AG08395 (cell line): ENCODE measurements around the gene UTS2R.
"Not testable (repeated sequence)": the region's sequence is repeated elsewhere in the genome, so short reads cannot be mapped to it uniquely, and the experiment has no call there.

Source experiments
- DNase-seq: peaks from one replicate; pipeline ENCODE4 v3.0.0; 2012; ENCODE audit warnings: mixed read lengths, low spot score

The UTS2R gene

DNA sequence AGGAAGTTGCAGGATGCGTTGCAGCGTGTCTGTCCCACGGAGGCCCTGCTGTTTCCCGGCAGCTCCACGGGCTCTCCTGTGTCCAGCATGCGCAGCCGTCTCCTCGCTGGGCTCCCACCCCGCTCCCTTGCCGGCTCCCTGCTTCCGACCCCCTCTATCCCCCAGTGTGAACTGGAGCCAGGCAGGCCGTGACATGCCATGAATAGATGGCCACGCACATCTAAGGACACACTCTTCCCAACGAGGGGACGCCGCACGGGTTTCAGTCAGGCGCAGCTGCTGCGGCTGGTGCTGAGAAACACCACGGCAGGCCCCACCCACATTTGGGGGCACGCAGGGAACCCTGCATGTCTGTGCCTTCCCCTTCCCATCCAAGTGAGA, 37.4 kb downstream of the UTS2R start:
- no peak for DNase-seq

DNA sequence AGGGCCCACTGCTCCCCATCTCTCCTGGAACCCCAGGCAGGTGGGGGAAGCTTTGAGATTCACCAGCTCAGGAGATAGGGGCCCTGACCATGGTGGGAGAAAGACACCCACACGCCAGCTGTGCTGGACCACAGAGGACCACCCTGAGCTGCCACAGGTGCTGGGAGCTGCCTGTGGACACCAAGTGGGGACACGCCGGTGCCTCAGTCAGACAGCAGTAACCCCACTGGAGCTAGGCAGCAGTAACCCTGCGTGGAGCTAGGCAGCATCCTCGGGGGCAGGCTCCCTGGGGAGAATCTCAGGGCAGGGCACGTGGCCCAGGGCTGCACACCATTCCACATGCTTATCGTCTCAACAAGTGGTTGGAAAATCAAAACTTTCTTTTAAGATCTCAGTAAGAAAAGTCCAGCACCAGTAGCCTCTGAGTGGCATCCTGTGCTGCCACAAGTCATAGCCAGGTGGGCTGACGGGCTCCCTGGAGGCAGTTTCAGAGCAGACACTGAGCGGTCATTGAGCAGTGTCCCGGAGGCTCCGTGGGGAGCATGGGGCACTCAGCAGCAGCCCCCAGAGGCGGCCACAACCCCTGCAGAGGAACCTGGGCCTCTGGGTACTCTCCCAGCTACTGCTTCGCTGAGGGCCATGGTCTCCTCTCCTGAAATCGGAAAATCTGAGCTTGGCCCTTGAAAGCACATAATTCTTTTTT, 38.6 kb downstream of the UTS2R start:
- no peak for DNase-seq

DNA sequence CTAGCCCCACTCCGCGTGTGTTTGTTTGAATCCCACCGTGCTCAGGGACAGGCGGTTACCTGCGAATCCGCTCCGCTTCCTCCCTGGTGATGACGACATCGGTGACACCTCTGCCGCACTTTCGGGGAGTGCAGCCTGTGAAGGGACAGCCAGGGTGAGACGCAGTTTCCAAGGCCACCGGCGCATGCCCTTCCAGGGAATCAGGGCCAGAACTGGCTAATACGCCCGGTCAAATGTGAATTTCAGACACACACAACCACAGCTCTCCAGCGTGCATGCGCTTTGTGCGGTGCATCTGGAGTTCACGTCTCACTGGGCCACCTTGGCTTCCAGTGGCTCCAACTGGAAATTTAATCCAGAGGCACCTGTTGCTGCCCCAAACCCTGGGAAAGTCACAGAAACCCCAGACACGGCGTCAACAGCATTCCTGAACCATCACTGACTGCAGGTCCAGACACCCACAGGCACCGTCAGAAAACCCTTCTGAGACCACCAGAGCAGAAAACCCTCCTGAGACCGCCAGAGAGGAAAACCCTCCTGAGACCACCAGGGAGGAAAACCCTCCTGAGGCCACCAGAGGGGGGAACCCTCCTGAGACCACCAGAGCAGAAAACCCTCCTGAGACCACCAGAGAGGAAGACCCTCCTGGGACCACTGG, 40.0 kb downstream of the UTS2R start:
- no peak for DNase-seq

DNA sequence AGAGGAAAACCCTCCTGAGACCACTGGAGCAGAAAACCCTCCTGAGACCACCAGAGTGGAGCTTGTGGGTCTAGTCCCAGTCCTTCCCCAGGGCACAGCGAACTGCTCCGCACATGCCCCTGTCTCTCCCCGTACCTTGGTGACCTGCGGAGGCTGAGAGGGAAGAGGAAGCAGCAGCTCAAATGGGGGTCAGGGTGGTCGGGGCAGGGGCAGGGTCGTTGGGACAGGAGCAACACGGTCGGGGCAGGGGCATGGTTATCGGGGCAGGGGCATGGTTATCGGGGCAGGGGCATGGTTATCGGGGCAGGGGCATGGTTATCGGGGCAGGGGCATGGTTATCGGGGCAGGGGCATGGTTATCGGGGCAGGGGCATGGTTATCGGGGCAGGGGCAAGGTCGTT, 40.5 kb downstream of the UTS2R start:
- DNase-seq: not testable (repeated sequence)

DNA sequence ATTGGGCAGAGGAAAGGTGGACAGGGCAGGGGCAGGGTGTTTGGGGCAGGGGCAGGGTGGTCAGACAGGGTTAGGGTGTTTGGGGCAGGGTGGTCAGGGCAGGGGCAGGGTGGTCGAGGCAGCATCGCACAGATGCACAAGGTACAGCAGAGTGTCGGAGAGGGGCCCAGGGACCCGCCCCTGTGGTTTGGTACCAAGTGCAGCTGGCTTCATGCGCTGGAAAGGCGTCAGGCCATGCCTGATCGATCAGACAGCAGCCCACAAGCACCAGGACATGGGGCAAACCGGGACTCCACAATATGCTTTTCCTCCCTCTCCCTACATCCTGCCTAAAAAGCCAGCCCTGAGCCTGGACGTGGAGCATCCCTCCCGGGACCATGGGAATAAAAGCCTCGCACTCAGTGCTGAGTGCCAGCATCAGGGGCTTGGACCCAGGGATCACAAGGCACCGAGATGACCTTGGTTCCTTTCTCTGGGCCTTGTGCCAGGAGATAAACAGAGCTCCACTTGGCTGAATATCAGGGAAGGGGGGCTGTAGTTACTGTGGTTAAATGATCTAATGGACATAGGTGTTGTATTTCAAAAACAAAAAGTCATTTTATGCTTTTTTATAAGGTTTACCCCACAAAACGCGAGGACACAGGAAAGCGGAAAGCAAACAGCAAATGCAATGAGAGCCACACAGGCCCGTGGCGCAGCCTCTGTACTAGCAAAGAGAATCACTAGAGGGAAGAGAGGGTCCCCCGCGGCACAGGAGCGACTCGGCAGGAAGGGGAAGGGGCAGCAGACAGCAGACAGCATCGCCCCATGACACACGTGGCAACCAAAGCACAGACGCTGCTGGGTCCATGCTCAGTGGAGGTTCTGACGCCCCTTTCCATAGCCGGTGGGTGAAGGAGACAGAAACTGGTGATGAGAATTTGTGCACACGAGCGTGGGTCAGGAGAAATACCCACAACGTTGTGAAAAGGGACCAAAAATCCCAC, 41.3 kb downstream of the UTS2R start:
- no peak for DNase-seq

DNA sequence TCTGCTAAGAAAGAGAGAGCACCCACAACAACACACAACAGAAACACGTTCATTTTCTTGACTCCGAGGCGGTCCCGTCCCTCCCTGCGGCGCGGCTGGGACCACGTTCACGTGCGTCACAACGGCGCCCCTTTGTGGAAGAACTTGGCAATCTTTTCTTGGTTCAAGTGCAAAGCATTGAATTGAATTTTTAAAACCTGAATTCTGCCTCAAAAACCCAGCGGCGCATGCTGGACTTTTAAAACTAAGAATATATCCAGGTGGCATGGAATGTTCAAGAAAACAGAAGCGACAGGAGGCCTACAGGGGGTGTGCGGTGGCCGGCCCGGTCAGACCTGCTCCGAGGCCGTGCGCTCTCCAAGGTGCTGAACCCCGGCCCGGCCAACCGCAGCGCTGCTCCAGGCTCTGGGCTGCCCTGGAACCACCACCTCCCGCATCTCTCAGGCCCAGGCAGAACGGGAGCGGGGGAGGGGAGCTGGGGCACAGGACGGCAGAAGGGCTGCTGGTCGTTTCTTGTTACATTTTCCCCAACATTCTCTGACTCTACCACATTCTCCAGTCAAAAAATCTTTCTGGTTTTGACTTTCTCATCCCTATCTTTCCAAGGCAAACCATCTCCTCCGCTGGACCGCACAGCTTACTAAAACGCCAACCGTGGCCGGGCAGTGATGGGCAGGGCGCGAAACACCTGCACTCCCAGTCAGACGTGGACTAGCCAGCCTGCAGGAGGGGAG, 43.1 kb downstream of the UTS2R start:
- DNase-seq: peak; percentile 85

DNA sequence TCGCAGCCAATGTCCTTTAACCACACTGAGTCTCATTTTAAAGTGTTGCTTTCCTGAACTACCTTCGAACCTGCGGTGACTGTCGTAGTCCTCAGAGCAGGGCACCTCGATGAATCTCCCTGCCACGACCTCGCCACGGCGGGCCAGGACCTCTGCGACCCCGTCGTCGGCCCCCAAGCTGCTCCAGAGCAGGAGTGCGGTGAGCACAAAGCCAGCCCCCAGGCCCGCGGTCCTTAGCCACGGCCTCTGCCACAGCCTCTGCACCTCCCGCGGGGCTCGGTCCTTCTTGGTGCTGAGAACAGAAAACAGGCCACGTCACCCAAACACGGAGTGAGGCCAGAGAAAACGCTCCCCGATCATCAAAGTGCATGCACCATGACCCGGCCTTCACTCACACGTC, 43.8 kb downstream of the UTS2R start:
- DNase-seq: no peak

DNA sequence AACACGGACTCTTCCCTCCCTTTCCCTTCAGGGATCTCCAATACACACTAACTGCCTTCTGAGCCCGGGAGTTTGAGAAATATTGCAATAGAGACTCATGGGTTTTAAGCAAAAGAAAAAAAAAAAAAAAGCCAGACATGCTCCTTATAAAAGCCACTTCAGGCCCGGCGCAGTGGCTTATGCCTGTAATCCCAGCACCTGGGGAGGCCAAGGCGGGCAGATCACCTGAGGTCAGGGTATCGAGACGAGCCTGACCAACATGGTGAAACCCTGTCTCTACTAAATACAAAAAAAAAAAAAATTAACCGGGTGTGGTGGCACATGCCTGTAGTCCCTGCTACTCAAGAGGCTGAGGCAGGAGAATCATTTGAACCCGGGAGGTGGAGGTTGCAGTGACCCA, 44.2 kb downstream of the UTS2R start:
- no peak for DNase-seq

DNA sequence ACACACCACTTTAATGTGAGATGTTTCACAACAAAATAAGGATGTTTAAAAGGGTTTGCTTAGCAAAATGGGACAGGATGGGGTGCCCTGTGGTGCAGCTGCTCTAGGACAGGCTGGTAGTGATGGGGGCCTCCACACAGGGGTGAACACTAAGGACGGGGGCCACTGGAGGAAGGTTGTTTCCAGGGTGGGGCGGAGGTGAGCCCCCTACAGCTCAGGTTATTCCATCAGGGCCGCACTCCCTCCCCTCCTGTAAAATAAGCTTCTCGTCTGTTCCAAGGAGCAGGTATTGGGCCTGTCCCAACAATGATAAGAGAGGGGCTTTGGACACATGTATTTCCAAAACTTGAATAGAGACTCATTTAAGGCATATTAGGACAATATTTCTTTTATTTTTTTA, 44.7 kb downstream of the UTS2R start:
- no peak for DNase-seq

DNA sequence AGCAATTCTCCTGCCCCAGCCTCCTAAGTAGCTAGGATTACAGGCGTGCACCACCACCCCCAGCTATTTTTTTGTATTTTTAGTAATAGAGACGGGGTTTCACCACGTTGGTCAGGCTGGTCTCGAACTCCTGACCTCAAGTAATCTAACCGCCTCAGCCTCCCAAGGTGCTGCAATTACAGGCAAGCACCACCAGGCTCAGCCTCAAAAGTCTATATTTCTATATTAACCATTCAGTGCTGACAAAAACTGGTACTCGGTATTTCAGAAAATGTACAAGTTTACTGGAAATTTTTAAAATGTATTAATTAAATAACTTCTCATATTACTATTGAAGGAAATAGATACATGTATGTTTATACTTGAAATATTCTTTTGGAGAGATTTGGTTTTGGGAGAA, 45.2 kb downstream of the UTS2R start:
- DNase-seq: no peak

DNA sequence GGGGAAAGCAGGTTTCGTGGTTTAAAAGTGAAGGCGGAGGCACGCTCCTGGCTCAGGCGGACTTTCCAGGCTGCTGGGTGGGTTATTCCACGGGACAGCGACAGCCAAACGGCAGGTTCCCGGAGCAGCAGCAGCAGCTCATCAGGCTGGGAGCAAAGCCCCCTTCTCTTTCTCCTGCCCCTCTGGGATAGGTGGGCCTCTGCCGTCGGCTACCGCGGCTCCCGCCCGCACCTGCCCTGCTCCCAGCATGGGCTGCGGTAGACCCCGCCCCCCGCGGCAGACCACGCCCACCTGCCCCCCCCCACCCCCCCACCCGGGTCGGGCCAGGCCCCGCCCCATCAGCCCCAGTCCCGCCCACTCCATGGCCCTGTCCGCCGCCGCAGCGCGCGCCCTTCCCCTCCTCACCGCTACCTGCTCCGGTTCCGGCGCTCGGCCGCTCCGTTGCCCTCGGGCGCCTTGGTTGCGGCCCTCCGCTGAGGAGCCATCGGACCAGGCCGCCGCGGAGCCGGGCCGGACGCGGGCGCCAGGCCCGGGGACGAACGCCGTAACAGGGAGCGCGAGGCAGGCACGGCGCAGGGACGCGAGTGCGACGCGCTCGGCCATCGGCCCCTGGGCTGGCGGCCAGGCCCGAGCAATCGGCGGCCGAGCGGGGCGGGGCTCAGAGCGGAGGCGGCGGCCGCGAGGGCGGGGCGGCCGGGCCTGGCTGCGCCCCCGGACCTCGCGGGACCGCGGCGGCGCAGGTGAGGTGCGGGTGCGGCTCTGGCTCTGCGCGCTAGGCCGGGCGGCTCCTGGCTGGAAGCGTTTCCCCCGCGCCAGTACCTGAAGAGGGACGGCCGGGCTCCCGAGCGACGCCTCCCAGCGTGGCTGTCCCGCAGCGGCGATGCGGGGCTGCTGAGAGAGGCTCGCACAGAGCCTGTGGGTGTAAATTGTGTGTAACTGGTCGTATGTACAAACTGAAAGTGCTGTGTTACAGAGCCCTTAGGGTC, 46.7 kb downstream of the UTS2R start, which contains the start of the genes HEXD and OGFOD3:
Gene HEXD (plus strand): TSS at position 347 of the 986 bp plus-strand sequence. CDS start 1,453 bp downstream, outside the sequence.
Gene OGFOD3 (minus strand): TSS at position 586 of the 986 bp plus-strand sequence. CDS start 101 bp downstream, at position 485.
- peak; percentile 99 for DNase-seq

DNA sequence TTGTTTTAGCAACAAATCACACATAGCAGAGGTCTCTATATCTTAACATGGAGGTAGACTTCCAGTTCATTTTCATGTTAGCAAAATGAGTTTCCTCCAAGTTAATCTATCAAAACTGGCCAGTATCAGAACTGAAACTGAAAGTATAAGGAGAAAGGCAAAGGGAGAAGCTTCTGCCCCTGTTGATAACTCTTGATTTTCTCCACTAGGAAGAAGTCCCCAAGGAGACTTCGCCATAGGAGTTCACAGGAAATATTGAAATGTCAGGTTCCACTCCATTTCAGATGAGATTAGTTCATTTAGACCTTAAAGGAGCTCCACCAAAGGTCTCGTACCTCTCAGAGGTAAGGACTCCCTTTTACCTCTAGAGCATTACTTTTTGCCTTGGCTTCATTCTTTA, 48.0 kb downstream of the UTS2R start:
- no peak for DNase-seq

DNA sequence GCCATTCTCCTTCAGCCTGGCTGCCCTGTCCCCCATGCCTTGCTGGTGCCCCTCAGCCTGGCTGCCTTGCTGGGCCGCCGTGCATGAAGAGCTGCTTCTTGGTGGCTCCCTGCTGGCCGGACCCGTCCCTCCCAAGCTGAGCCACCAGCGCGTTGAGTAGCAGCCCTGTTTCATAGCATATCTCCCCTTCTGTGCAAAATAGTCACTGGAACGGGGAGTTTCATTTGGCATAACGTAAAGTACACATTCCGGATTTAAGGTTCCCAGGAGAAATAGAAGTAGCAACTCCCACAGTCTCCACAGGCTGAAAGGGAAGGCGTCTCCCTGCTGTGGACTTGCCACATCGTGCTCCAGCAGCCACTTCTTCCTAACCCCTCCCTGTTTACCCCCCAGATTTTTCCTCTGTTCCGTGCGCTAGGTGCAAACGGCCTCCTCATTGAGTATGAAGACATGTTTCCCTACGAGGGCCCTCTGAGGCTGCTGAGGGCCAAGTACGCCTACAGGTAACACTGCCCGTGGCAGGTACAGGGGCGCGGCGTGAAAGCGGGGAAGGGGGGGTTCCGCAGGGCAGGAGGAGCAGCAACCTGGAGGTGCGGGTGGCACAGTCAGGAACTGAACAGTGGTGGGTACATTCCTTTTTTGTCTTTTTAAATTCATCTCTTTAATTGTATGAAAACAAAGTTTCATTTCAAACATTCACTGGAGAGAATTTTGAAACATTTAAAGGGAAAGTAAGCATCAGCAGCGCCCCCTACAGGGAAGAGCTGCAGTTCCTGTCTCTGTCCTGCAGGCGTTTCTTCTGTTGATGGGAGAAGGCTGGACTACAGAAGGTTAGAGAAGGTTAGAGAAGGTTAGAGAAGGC, 52.7 kb downstream of the UTS2R start:
- peak; percentile 61 for DNase-seq

DNA sequence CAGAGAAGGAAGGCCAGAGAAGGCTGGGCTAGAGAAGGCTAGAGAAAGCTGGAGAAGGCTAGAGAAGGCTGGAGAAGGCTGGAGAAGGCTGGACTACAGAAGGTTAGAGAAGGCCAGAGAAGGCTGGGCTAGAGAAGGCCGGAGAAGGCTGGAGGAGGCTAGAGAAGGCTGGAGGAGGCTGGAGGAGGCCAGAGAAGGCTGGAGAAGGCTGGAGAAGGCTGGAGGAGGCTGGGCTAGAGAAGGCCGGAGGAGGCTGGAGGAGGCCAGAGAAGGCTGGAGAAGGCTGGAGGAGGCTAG, 53.2 kb downstream of the UTS2R start:
- no peak for DNase-seq
